DOHH2 (cell line): ENCODE results near the gene APOA1.

Experiments used
- CTCF ChIP-seq: fragments of 200-600 bp; sonication (generic); IDR thresholded peaks from one replicate; pipeline ENCODE4 v1.5.1; 2014; ENCODE audit warnings: antibody characterized with exemption, mild to moderate bottlenecking, low read depth, low read length; ENCODE audit not compliant: poor library complexity, severe bottlenecking
- EZH2phosphoT487 ChIP-seq: fragments of 200-600 bp; sonication (generic); IDR thresholded peaks from 2 replicates; pipeline ENCODE4 v1.6.1; 2017; ENCODE audit warnings: borderline replicate concordance, mild to moderate bottlenecking, antibody characterized with exemption, low read length, moderate library complexity, mixed read lengths

- TF ChIP-seq CTCF (no peak), EZH2phosphoT487 (no peak)
Measured at GRCh38 chr11:116821050-116821918, 16.1 kb downstream of the APOA1 start.
